ENCODE measurements around the gene VMP1. TPM values are rescaled to one million over a fixed set of nuclear protein-coding genes. Genes with fewer than 3 reads are reported as not detected.
A peak's percentile ranks its signal among the peaks of the same experiment; 100 is the strongest.

The VMP1 gene
- total and polyA plus RNA-seq, 9 donors = 45.2 to 65.2 (median 52.0) TPM

DNA sequence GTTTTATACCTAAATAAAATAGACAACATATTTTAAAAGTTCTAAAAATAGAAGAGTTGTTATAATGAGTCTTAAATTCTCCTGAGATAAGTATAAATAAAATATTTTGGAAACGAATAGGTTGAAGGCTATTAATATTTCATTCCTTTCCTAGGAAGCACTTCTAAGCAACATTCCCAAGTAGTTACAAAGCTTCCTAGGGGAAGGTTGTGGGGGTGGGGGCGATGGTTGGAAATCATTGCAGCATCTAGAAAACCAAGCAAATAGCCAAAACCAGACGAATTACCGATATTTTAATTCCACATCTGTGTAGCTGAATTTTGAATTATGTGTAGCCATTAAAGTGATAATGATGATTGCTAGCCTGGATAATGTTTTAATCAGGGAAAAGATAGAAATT is 27.1 kb upstream of the VMP1 start:
- no peak overlapping the region for H3K27ac ChIP-seq (ENCODE audit: low read length)
- H3K36me3 ChIP-seq (ENCODE audit: control insufficient read depth, insufficient read depth, low read length) = peaks cover 58% of the 10 kb centered on the region
- no peaks in the 10 kb centered on the region for H3K4me1 ChIP-seq (ENCODE audit: control insufficient read depth, insufficient read depth, low read length)
- no peaks in the 10 kb centered on the region for H3K9me3 ChIP-seq (replicated peaks; ENCODE audit: control insufficient read depth, low read depth, low read length)
- no peak for DNase-seq
- H3K4me3 ChIP-seq (ENCODE audit: low read length) = no peak overlapping the region
- no CpG with 5 or more reads among the region's 4 CpGs for WGBS (ENCODE audit: insufficient coverage)
- no peaks in the 10 kb centered on the region for H3K27me3 ChIP-seq (ENCODE audit: control insufficient read depth, insufficient read depth, low read length)

- no peaks in the 10 kb centered on the region for H3K9me3 ChIP-seq (replicated peaks; ENCODE audit: control insufficient read depth, low read depth, low read length)
- no peak overlapping the region for H3K27ac ChIP-seq (ENCODE audit: low read length)
- DNase-seq = no peak
- H3K27me3 ChIP-seq (ENCODE audit: control insufficient read depth, insufficient read depth, low read length) = no peaks in the 10 kb centered on the region
- peaks cover 59% of the 10 kb centered on the region for H3K36me3 ChIP-seq (ENCODE audit: control insufficient read depth, insufficient read depth, low read length)
- no peaks in the 10 kb centered on the region for H3K4me1 ChIP-seq (ENCODE audit: control insufficient read depth, insufficient read depth, low read length)
- no peak overlapping the region for H3K4me3 ChIP-seq (ENCODE audit: low read length)
These were observed 24.2 kb upstream of the VMP1 start for GRCh38 chr17:59683283-59683682.

GRCh38 chr17:59684967-59685366 is 22.5 kb upstream of the VMP1 start:
- Histone ChIP-seq H3K27me3 (ENCODE audit: control insufficient read depth, insufficient read depth, low read length) (no peaks in the 10 kb centered on the region), H3K36me3 (ENCODE audit: control insufficient read depth, insufficient read depth, low read length) (peaks cover 52% of the 10 kb centered on the region), H3K27ac (ENCODE audit: low read length) (no peak overlapping the region), H3K4me3 (ENCODE audit: low read length) (no peak overlapping the region), H3K4me1 (ENCODE audit: control insufficient read depth, insufficient read depth, low read length) (no peaks in the 10 kb centered on the region), H3K9me3 (replicated peaks; ENCODE audit: control insufficient read depth, low read depth, low read length) (no peaks in the 10 kb centered on the region)
- no peak for DNase-seq
- WGBS (ENCODE audit: insufficient coverage) = 90% methylated on average over 4 of the region's 6 CpGs

DNA sequence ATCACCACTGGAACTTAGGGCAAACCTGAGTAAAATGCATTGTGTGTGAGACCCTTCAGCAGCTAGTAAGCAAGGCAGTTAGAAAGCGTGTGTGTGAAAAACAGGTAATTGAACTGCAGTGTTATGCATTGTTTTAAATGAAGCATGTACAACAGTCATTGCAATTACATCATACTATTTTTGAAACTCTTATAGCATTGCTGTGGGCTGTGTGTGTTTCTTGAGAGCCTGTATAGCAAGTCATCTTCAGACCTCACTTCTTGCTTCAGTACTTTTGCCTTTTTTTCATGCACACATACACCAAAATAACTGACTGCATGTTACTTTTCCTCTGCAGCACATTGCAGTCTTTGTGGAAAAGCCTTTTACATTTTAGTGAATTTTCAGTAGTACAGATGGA is 19.4 kb upstream of the VMP1 start:
- H3K4me3 ChIP-seq (ENCODE audit: low read length) = no peak overlapping the region
- DNase-seq = no peak
- H3K9me3 ChIP-seq (replicated peaks; ENCODE audit: control insufficient read depth, low read depth, low read length) = no peaks in the 10 kb centered on the region
- no peaks in the 10 kb centered on the region for H3K4me1 ChIP-seq (ENCODE audit: control insufficient read depth, insufficient read depth, low read length)
- H3K36me3 ChIP-seq (ENCODE audit: control insufficient read depth, insufficient read depth, low read length) = peaks cover 46% of the 10 kb centered on the region
- no peaks in the 10 kb centered on the region for H3K27me3 ChIP-seq (ENCODE audit: control insufficient read depth, insufficient read depth, low read length)
- H3K27ac ChIP-seq (ENCODE audit: low read length) = no peak overlapping the region
- no CpG with 5 or more reads among the region's 1 CpG for WGBS (ENCODE audit: insufficient coverage)

- no peak overlapping the region for H3K4me3 ChIP-seq (ENCODE audit: low read length)
- peak; percentile 77 for DNase-seq
- no peak overlapping the region for H3K27ac ChIP-seq (ENCODE audit: low read length)
- H3K36me3 ChIP-seq (ENCODE audit: control insufficient read depth, insufficient read depth, low read length) = peaks cover 45% of the 10 kb centered on the region
- H3K9me3 ChIP-seq (replicated peaks; ENCODE audit: control insufficient read depth, low read depth, low read length) = no peaks in the 10 kb centered on the region
- no peaks in the 10 kb centered on the region for H3K4me1 ChIP-seq (ENCODE audit: control insufficient read depth, insufficient read depth, low read length)
- no peaks in the 10 kb centered on the region for H3K27me3 ChIP-seq (ENCODE audit: control insufficient read depth, insufficient read depth, low read length)
- no CpG with 5 or more reads among the region's 2 CpGs for WGBS (ENCODE audit: insufficient coverage)
These were observed 19.0 kb upstream of the VMP1 start for GRCh38 chr17:59688496-59688895.

- Histone ChIP-seq H3K36me3 (ENCODE audit: control insufficient read depth, insufficient read depth, low read length) (peaks cover 57% of the 10 kb centered on the region), H3K27ac (ENCODE audit: low read length) (no peak overlapping the region), H3K4me3 (ENCODE audit: low read length) (no peak overlapping the region), H3K4me1 (ENCODE audit: control insufficient read depth, insufficient read depth, low read length) (no peaks in the 10 kb centered on the region), H3K9me3 (replicated peaks; ENCODE audit: control insufficient read depth, low read depth, low read length) (no peaks in the 10 kb centered on the region), H3K27me3 (ENCODE audit: control insufficient read depth, insufficient read depth, low read length) (no peaks in the 10 kb centered on the region)
- no peak for DNase-seq
- WGBS (ENCODE audit: insufficient coverage) = 94% methylated on average over 3 of the region's 7 CpGs
These were observed 13.9 kb upstream of the VMP1 start for GRCh38 chr17:59693582-59693981.

- H3K9me3 ChIP-seq (replicated peaks; ENCODE audit: control insufficient read depth, low read depth, low read length) = no peaks in the 10 kb centered on the region
- H3K36me3 ChIP-seq (ENCODE audit: control insufficient read depth, insufficient read depth, low read length) = peaks cover 64% of the 10 kb centered on the region
- H3K27ac ChIP-seq (ENCODE audit: low read length) = no peak overlapping the region
- no peak overlapping the region for H3K4me3 ChIP-seq (ENCODE audit: low read length)
- no peaks in the 10 kb centered on the region for H3K4me1 ChIP-seq (ENCODE audit: control insufficient read depth, insufficient read depth, low read length)
- no peaks in the 10 kb centered on the region for H3K27me3 ChIP-seq (ENCODE audit: control insufficient read depth, insufficient read depth, low read length)
- DNase-seq = no peak
- no CpG with 5 or more reads among the region's 2 CpGs for WGBS (ENCODE audit: insufficient coverage)
These were observed 13.1 kb upstream of the VMP1 start for GRCh38 chr17:59694344-59694743.

GRCh38 chr17:59695945-59696681 is 11.3 kb upstream of the VMP1 start:
- Histone ChIP-seq H3K36me3 (ENCODE audit: control insufficient read depth, insufficient read depth, low read length) (peaks cover 65% of the 10 kb centered on the region), H3K4me1 (ENCODE audit: control insufficient read depth, insufficient read depth, low read length) (no peaks in the 10 kb centered on the region), H3K27ac (ENCODE audit: low read length) (no peak overlapping the region), H3K9me3 (replicated peaks; ENCODE audit: control insufficient read depth, low read depth, low read length) (no peaks in the 10 kb centered on the region), H3K4me3 (ENCODE audit: low read length) (no peak overlapping the region), H3K27me3 (ENCODE audit: control insufficient read depth, insufficient read depth, low read length) (no peaks in the 10 kb centered on the region)
- WGBS (ENCODE audit: insufficient coverage) = no CpG with 5 or more reads among the region's 3 CpGs
- DNase-seq = no peak

GRCh38 chr17:59696682-59697277 is 10.7 kb upstream of the VMP1 start:
- no peak for DNase-seq
- Histone ChIP-seq H3K27ac (ENCODE audit: low read length) (no peak overlapping the region), H3K9me3 (replicated peaks; ENCODE audit: control insufficient read depth, low read depth, low read length) (no peaks in the 10 kb centered on the region), H3K36me3 (ENCODE audit: control insufficient read depth, insufficient read depth, low read length) (peaks cover 61% of the 10 kb centered on the region), H3K27me3 (ENCODE audit: control insufficient read depth, insufficient read depth, low read length) (no peaks in the 10 kb centered on the region), H3K4me3 (ENCODE audit: low read length) (no peak overlapping the region), H3K4me1 (ENCODE audit: control insufficient read depth, insufficient read depth, low read length) (no peaks in the 10 kb centered on the region)
- WGBS (ENCODE audit: insufficient coverage) = 40% methylated on average over 1 of the region's 2 CpGs

DNA sequence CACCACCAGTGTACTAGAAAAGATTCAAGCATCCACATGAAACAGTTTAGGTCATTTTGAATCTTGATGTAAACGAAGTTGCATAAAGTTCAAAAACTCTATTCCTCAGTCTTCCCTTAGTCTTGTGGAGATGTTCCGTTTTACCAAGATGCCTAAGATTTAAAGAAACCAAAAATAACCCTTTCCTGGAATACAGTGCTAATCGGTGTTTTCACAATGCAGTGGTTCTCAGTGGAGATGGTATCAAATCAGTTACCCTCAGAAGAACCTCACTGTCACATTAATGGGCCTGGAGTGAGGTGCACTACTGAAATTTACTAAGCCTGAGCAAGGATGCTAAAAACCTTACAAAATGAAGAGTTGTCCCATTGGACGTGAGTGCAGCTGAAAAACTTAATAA is 9.3 kb upstream of the VMP1 start:
- H3K36me3 ChIP-seq (ENCODE audit: control insufficient read depth, insufficient read depth, low read length) = peaks cover 53% of the 10 kb centered on the region
- H3K27ac ChIP-seq (ENCODE audit: low read length) = no peak overlapping the region
- no peaks in the 10 kb centered on the region for H3K9me3 ChIP-seq (replicated peaks; ENCODE audit: control insufficient read depth, low read depth, low read length)
- no peaks in the 10 kb centered on the region for H3K27me3 ChIP-seq (ENCODE audit: control insufficient read depth, insufficient read depth, low read length)
- no peak overlapping the region for H3K4me3 ChIP-seq (ENCODE audit: low read length)
- H3K4me1 ChIP-seq (ENCODE audit: control insufficient read depth, insufficient read depth, low read length) = no peaks in the 10 kb centered on the region
- WGBS (ENCODE audit: insufficient coverage) = no CpG with 5 or more reads among the region's 4 CpGs
- DNase-seq = no peak

All from muscle of leg (tissue), 11 donors.